ENCODE data around the gene RAB24. TPM values are rescaled to one million over a fixed set of nuclear protein-coding genes. Genes with fewer than 3 reads are reported as not detected.

The RAB24 gene
- 10 to 100 TPM; 18.7 to 53.3 (median 26.3) TPM for total RNA-seq

DNA sequence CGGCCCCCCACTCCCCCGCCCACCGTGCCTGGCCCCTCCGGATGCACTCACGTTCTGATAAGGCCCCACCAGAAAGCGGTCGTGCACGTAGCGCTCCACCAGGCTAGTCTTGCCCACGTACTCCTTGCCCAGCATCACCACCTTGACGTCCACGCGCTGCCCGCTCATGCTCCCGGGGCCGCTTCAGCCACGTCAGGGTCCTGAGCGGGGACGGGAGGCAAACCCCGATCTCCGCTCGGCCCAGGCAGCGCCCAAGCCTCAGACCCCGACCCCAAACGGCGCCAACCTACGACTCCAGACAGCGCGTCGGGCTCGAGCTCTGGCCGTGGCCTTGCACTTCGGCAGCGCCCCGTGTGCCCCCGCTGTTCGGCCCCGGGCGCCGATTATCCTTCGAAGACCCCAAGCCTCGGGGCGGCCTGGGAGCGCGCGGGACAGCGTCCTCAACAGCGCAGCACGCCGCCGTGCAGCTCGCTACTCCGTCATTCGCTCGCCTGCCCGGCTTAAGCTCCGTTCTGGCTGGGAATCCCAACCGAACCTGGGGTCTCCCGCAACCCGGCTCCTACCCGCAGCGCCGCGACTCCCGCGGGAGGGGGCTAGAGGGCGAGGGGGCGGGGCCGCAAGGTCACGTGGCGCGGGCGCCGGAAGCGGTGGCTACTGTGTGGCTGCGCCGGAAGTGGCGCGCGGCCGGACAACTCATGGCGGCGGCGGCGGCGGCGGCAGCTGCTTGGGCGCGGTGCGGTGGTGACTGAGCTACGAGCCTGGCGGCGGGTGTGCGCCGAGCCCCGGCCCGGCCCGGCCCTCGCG is at the start of gene RAB24, which contains the start of gene PRELID1:
TSS of gene RAB24 (minus strand) at position 599 of the 804 bp plus-strand sequence. CDS start at position 168, 431 bp downstream.
TSS of gene PRELID1 (plus strand) at position 679 of the 804 bp plus-strand sequence. CDS start 187 bp downstream, outside the sequence.
- 0% methylated on average over 13 to 31 of the region's 100 CpGs for WGBS, 2 donors
- peak within 1 kb of the TSS in 2 of 3 donors; percentile 61 to 75 for H3K27ac ChIP-seq

GRCh38 chr5:177353093-177353492 is 49.6 kb upstream of the RAB24 start:
- TF ChIP-seq, protein P1, sequence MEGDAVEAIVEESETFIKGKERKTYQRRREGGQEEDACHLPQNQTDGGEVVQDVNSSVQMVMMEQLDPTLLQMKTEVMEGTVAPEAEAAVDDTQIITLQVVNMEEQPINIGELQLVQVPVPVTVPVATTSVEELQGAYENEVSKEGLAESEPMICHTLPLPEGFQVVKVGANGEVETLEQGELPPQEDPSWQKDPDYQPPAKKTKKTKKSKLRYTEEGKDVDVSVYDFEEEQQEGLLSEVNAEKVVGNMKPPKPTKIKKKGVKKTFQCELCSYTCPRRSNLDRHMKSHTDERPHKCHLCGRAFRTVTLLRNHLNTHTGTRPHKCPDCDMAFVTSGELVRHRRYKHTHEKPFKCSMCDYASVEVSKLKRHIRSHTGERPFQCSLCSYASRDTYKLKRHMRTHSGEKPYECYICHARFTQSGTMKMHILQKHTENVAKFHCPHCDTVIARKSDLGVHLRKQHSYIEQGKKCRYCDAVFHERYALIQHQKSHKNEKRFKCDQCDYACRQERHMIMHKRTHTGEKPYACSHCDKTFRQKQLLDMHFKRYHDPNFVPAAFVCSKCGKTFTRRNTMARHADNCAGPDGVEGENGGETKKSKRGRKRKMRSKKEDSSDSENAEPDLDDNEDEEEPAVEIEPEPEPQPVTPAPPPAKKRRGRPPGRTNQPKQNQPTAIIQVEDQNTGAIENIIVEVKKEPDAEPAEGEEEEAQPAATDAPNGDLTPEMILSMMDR (IDR thresholded peaks at IDR 0.05): no peak
- TF ChIP-seq POLR2A (IDR thresholded peaks at IDR 0.05): no peak
- Histone ChIP-seq H3K9me3 (no peaks in the 10 kb centered on the region), H3K27ac (no peak overlapping the region), H3K4me3 (replicated peaks in 1 of 3) (no peak overlapping the region), H3K4me1 (peaks cover 14 to 27% of the 10 kb centered on the region in 2 donors), H3K27me3 (no peaks in the 10 kb centered on the region), H3K36me3 (no peaks in the 10 kb centered on the region)
- intact Hi-C loops (cut with DNase I): loop anchor here (5.0 kb wide), 1 partner anchor 41 kb away; the partner anchor contains the start of gene MXD3
- 74 to 78% methylated on average over 5 of the region's 5 CpGs for WGBS, 2 donors
- no peak for DNase-seq

More for the DNA sequence above, at the start of gene RAB24, which contains the start of gene PRELID1:
- TF ChIP-seq POLR2A (IDR thresholded peaks at IDR 0.05): peak in 1 of 2 donors; percentile 71
- TF ChIP-seq, protein P1 (IDR thresholded peaks at IDR 0.05): peak in 2 of 6 experiments; percentile 19 to 34
- intact Hi-C loops (cut with DNase I): no loop called here
- Histone ChIP-seq H3K27me3 (no peaks in the 10 kb centered on the region), H3K4me3 (replicated peaks in 1 of 3) (peak within 1 kb of the TSS; percentile 9 to 90 (median 87)), H3K4me1 (peaks cover 35 to 45% of the 10 kb centered on the region in 2 donors), H3K36me3 (peaks cover 7 to 16% of the 10 kb centered on the region in 2 donors), H3K9me3 (no peaks in the 10 kb centered on the region)
- peak; percentile 88 to 90 for DNase-seq

GRCh38 chr5:177351392-177352329 is 48.1 kb upstream of the RAB24 start, which contains the start of gene LMAN2:
TSS of gene LMAN2 (minus strand) at chr5:177351668. CDS start at chr5:177351647, 21 bp downstream.
- Histone ChIP-seq H3K4me3 (replicated peaks in 1 of 3) (peak within 1 kb of the TSS; percentile 66 to 93 (median 82)), H3K27ac (peak within 1 kb of the TSS; percentile 86 to 90 (median 86)), H3K4me1 (peaks cover 14 to 27% of the 10 kb centered on the region in 2 donors), H3K27me3 (no peaks in the 10 kb centered on the region), H3K9me3 (no peaks in the 10 kb centered on the region), H3K36me3 (no peaks in the 10 kb centered on the region)
- peak; percentile 93 to 95 for DNase-seq
- TF ChIP-seq, protein P1 (IDR thresholded peaks at IDR 0.05): no peak
- peak in 1 of 2 donors; percentile 60 for TF ChIP-seq POLR2A (IDR thresholded peaks at IDR 0.05)
- intact Hi-C loops (cut with DNase I): loop anchor here (5.0 kb wide), 1 partner anchor 39 kb away; the partner anchor contains the start of gene MXD3
- WGBS, 2 donors: 8% methylated on average over 46 to 47 of the region's 55 CpGs

- peak overlapping the region; percentile 66 to 93 (median 82) for H3K4me3 ChIP-seq (replicated peaks in 1 of 3)
- H3K9me3 ChIP-seq: no peaks in the 10 kb centered on the region
- H3K4me1 ChIP-seq: peaks cover 14 to 27% of the 10 kb centered on the region in 2 donors
- WGBS, 2 donors: 17 to 21% methylated on average over 11 to 19 of the region's 19 CpGs
- H3K27ac ChIP-seq: peak overlapping the region; percentile 86 to 90 (median 86)
- no peaks in the 10 kb centered on the region for H3K36me3 ChIP-seq
- TF ChIP-seq POLR2A (IDR thresholded peaks at IDR 0.05): no peak
- TF ChIP-seq, protein P1 (IDR thresholded peaks at IDR 0.05): no peak
- no peak for DNase-seq
- no peaks in the 10 kb centered on the region for H3K27me3 ChIP-seq
- intact Hi-C loops (cut with DNase I): loop anchor here (5.0 kb wide), 1 partner anchor 39 kb away; the partner anchor contains the start of gene MXD3
Measured at GRCh38 chr5:177350776-177351391, 47.4 kb upstream of the RAB24 start.

Measured in thyroid gland (tissue), 4 donors.